WERI-Rb-1 (cell line): ENCODE data around the gene DYSF.

ENCODE experiments used
- DNase-seq: peaks from one replicate; pipeline ENCODE4 v3.0.0-alpha.2; 2020
- H3K27ac ChIP-seq: fragments of 250-450 bp; sonication (Bioruptor Pico); 2 replicates; pipeline ENCODE4 v1.5.1; 2020; ENCODE audit warnings: mild to moderate bottlenecking, moderate library complexity
- H3K27me3 ChIP-seq: fragments of 250-450 bp; sonication (Bioruptor Pico); 2 replicates; pipeline ENCODE4 v1.5.1; 2021; ENCODE audit warnings: mild to moderate bottlenecking, low read depth, moderate library complexity; ENCODE audit not compliant: insufficient read depth, severe bottlenecking
- H3K36me3 ChIP-seq: fragments of 250-450 bp; sonication (Bioruptor Pico); 2 replicates; pipeline ENCODE4 v1.5.1; 2020; ENCODE audit warnings: mild to moderate bottlenecking, moderate library complexity
- H3K4me3 ChIP-seq: 2 replicates; pipeline ENCODE4 v1.5.1; 2011; ENCODE audit warnings: low read depth, mild to moderate bottlenecking, control low read depth, low read length
- H3K9me3 ChIP-seq: fragments of 250-450 bp; sonication (Bioruptor Pico); 2 replicates; pipeline ENCODE4 v1.5.1; 2021; ENCODE audit warnings: mild to moderate bottlenecking, moderate library complexity; ENCODE audit not compliant: severe bottlenecking
- CTCF ChIP-seq: IDR thresholded peaks from 2 replicates; pipeline ENCODE4 v1.5.1; 2011; ENCODE audit warnings: low read depth, mild to moderate bottlenecking, control low read depth, inconsistent platforms, low read length

The DYSF gene

GRCh38 chr2:71609958-71610357 is 156.6 kb downstream of the DYSF start:
- no peaks in the 10 kb centered on the region for H3K27me3 ChIP-seq
- no peak overlapping the region for H3K27ac ChIP-seq
- no peaks in the 10 kb centered on the region for H3K36me3 ChIP-seq
- DNase-seq: peak; percentile 4
- H3K9me3 ChIP-seq: no peaks in the 10 kb centered on the region
- no peak for TF ChIP-seq CTCF
- H3K4me3 ChIP-seq: no peak overlapping the region

- Histone ChIP-seq H3K27me3 (no peaks in the 10 kb centered on the region), H3K27ac (no peak overlapping the region), H3K9me3 (no peaks in the 10 kb centered on the region), H3K4me3 (no peak overlapping the region), H3K36me3 (no peaks in the 10 kb centered on the region)
- DNase-seq: no peak
- no peak for TF ChIP-seq CTCF
These were observed 157.3 kb downstream of the DYSF start for GRCh38 chr2:71610671-71611070.

GRCh38 chr2:71611247-71611646 is 157.9 kb downstream of the DYSF start:
- Histone ChIP-seq H3K27ac (no peak overlapping the region), H3K4me3 (no peak overlapping the region), H3K9me3 (no peaks in the 10 kb centered on the region), H3K27me3 (no peaks in the 10 kb centered on the region), H3K36me3 (no peaks in the 10 kb centered on the region)
- no peak for TF ChIP-seq CTCF
- DNase-seq: peak; percentile 4

- no peaks in the 10 kb centered on the region for H3K36me3 ChIP-seq
- H3K27ac ChIP-seq: no peak overlapping the region
- no peaks in the 10 kb centered on the region for H3K9me3 ChIP-seq
- TF ChIP-seq CTCF: no peak
- no peak overlapping the region for H3K4me3 ChIP-seq
- no peaks in the 10 kb centered on the region for H3K27me3 ChIP-seq
- DNase-seq: peak; percentile 4
These were observed 158.6 kb downstream of the DYSF start for GRCh38 chr2:71611781-71612527.

GRCh38 chr2:71612581-71613402 is 159.4 kb downstream of the DYSF start:
- peak; percentile 3 for DNase-seq
- no peaks in the 10 kb centered on the region for H3K27me3 ChIP-seq
- no peaks in the 10 kb centered on the region for H3K9me3 ChIP-seq
- no peak overlapping the region for H3K4me3 ChIP-seq
- H3K27ac ChIP-seq: no peak overlapping the region
- no peaks in the 10 kb centered on the region for H3K36me3 ChIP-seq
- no peak for TF ChIP-seq CTCF
